ENCODE data around the gene FHIT.

The FHIT gene

GRCh38 chr3:60217156-60217911 is 1033.9 kb downstream of the FHIT start:
- H3K4me3 ChIP-seq (ENCODE audit: low read depth, low read length): no peak overlapping the region
- no peak overlapping the region for H3K27ac ChIP-seq (ENCODE audit: low read depth, low read length)
- no peaks in the 10 kb centered on the region for H3K79me2 ChIP-seq (ENCODE audit: control insufficient read depth, insufficient read depth, low read length, unreplicated experiment)
- H3K36me3 ChIP-seq (ENCODE audit: insufficient read depth, low read length): no peaks in the 10 kb centered on the region
- H3K4me1 ChIP-seq (ENCODE audit: control insufficient read depth, insufficient read depth, low read length, unreplicated experiment): no peaks in the 10 kb centered on the region
- H2AFZ ChIP-seq (ENCODE audit: low read length, unreplicated experiment): no peak overlapping the region
- H3K27me3 ChIP-seq (ENCODE audit: insufficient read depth, low read length): no peaks in the 10 kb centered on the region

- Histone ChIP-seq H3K27me3 (ENCODE audit: insufficient read depth, low read length) (no peaks in the 10 kb centered on the region), H2AFZ (ENCODE audit: low read length, unreplicated experiment) (no peak overlapping the region), H3K4me3 (ENCODE audit: low read depth, low read length) (no peak overlapping the region), H3K79me2 (ENCODE audit: control insufficient read depth, insufficient read depth, low read length, unreplicated experiment) (no peaks in the 10 kb centered on the region), H3K4me1 (ENCODE audit: control insufficient read depth, insufficient read depth, low read length, unreplicated experiment) (no peaks in the 10 kb centered on the region), H3K36me3 (ENCODE audit: insufficient read depth, low read length) (no peaks in the 10 kb centered on the region), H3K27ac (ENCODE audit: low read depth, low read length) (no peak overlapping the region)
These were observed 1034.7 kb downstream of the FHIT start for GRCh38 chr3:60216462-60217075.

- Histone ChIP-seq H3K36me3 (ENCODE audit: insufficient read depth, low read length) (no peaks in the 10 kb centered on the region), H3K27me3 (ENCODE audit: insufficient read depth, low read length) (no peaks in the 10 kb centered on the region), H3K4me3 (ENCODE audit: low read depth, low read length) (no peak overlapping the region), H3K27ac (ENCODE audit: low read depth, low read length) (no peak overlapping the region), H2AFZ (ENCODE audit: low read length, unreplicated experiment) (no peak overlapping the region), H3K4me1 (ENCODE audit: control insufficient read depth, insufficient read depth, low read length, unreplicated experiment) (no peaks in the 10 kb centered on the region), H3K79me2 (ENCODE audit: control insufficient read depth, insufficient read depth, low read length, unreplicated experiment) (no peaks in the 10 kb centered on the region)
These were observed 1035.3 kb downstream of the FHIT start for GRCh38 chr3:60215946-60216345.

- Histone ChIP-seq H3K4me1 (ENCODE audit: control insufficient read depth, insufficient read depth, low read length, unreplicated experiment) (no peaks in the 10 kb centered on the region), H3K4me3 (ENCODE audit: low read depth, low read length) (no peak overlapping the region), H3K27me3 (ENCODE audit: insufficient read depth, low read length) (no peaks in the 10 kb centered on the region), H3K27ac (ENCODE audit: low read depth, low read length) (no peak overlapping the region), H3K36me3 (ENCODE audit: insufficient read depth, low read length) (no peaks in the 10 kb centered on the region), H2AFZ (ENCODE audit: low read length, unreplicated experiment) (no peak overlapping the region), H3K79me2 (ENCODE audit: control insufficient read depth, insufficient read depth, low read length, unreplicated experiment) (no peaks in the 10 kb centered on the region)
These were observed 1043.3 kb downstream of the FHIT start for GRCh38 chr3:60207905-60208304.

- Histone ChIP-seq H3K4me3 (ENCODE audit: low read depth, low read length) (no peak overlapping the region), H3K27me3 (ENCODE audit: insufficient read depth, low read length) (no peaks in the 10 kb centered on the region), H2AFZ (ENCODE audit: low read length, unreplicated experiment) (no peak overlapping the region), H3K4me1 (ENCODE audit: control insufficient read depth, insufficient read depth, low read length, unreplicated experiment) (no peaks in the 10 kb centered on the region), H3K79me2 (ENCODE audit: control insufficient read depth, insufficient read depth, low read length, unreplicated experiment) (no peaks in the 10 kb centered on the region), H3K36me3 (ENCODE audit: insufficient read depth, low read length) (no peaks in the 10 kb centered on the region), H3K27ac (ENCODE audit: low read depth, low read length) (no peak overlapping the region)
These were observed 1045.0 kb downstream of the FHIT start for GRCh38 chr3:60206206-60206605.

- H3K4me3 ChIP-seq (ENCODE audit: low read depth, low read length): no peak overlapping the region
- H3K27me3 ChIP-seq (ENCODE audit: insufficient read depth, low read length): no peaks in the 10 kb centered on the region
- no peak overlapping the region for H2AFZ ChIP-seq (ENCODE audit: low read length, unreplicated experiment)
- no peak overlapping the region for H3K27ac ChIP-seq (ENCODE audit: low read depth, low read length)
- no peaks in the 10 kb centered on the region for H3K79me2 ChIP-seq (ENCODE audit: control insufficient read depth, insufficient read depth, low read length, unreplicated experiment)
- no peaks in the 10 kb centered on the region for H3K4me1 ChIP-seq (ENCODE audit: control insufficient read depth, insufficient read depth, low read length, unreplicated experiment)
- H3K36me3 ChIP-seq (ENCODE audit: insufficient read depth, low read length): no peaks in the 10 kb centered on the region
These were observed 1049.1 kb downstream of the FHIT start for GRCh38 chr3:60202052-60202726.

- no peaks in the 10 kb centered on the region for H3K27me3 ChIP-seq (ENCODE audit: insufficient read depth, low read length)
- no peaks in the 10 kb centered on the region for H3K79me2 ChIP-seq (ENCODE audit: control insufficient read depth, insufficient read depth, low read length, unreplicated experiment)
- H3K4me1 ChIP-seq (ENCODE audit: control insufficient read depth, insufficient read depth, low read length, unreplicated experiment): no peaks in the 10 kb centered on the region
- H3K36me3 ChIP-seq (ENCODE audit: insufficient read depth, low read length): no peaks in the 10 kb centered on the region
- H3K27ac ChIP-seq (ENCODE audit: low read depth, low read length): no peak overlapping the region
- no peak overlapping the region for H2AFZ ChIP-seq (ENCODE audit: low read length, unreplicated experiment)
- no peak overlapping the region for H3K4me3 ChIP-seq (ENCODE audit: low read depth, low read length)
These were observed 1051.9 kb downstream of the FHIT start for GRCh38 chr3:60199306-60199705.

GRCh38 chr3:60198179-60198720 is 1053.0 kb downstream of the FHIT start:
- no peak overlapping the region for H2AFZ ChIP-seq (ENCODE audit: low read length, unreplicated experiment)
- H3K27ac ChIP-seq (ENCODE audit: low read depth, low read length): no peak overlapping the region
- no peaks in the 10 kb centered on the region for H3K4me1 ChIP-seq (ENCODE audit: control insufficient read depth, insufficient read depth, low read length, unreplicated experiment)
- H3K4me3 ChIP-seq (ENCODE audit: low read depth, low read length): no peak overlapping the region
- H3K36me3 ChIP-seq (ENCODE audit: insufficient read depth, low read length): no peaks in the 10 kb centered on the region
- H3K79me2 ChIP-seq (ENCODE audit: control insufficient read depth, insufficient read depth, low read length, unreplicated experiment): no peaks in the 10 kb centered on the region
- no peaks in the 10 kb centered on the region for H3K27me3 ChIP-seq (ENCODE audit: insufficient read depth, low read length)

- Histone ChIP-seq H2AFZ (ENCODE audit: low read length, unreplicated experiment) (no peak overlapping the region), H3K27me3 (ENCODE audit: insufficient read depth, low read length) (no peaks in the 10 kb centered on the region), H3K36me3 (ENCODE audit: insufficient read depth, low read length) (no peaks in the 10 kb centered on the region), H3K4me3 (ENCODE audit: low read depth, low read length) (no peak overlapping the region), H3K4me1 (ENCODE audit: control insufficient read depth, insufficient read depth, low read length, unreplicated experiment) (no peaks in the 10 kb centered on the region), H3K79me2 (ENCODE audit: control insufficient read depth, insufficient read depth, low read length, unreplicated experiment) (no peaks in the 10 kb centered on the region), H3K27ac (ENCODE audit: low read depth, low read length) (no peak overlapping the region)
These were observed 1058.7 kb downstream of the FHIT start for GRCh38 chr3:60192297-60193114.

- Histone ChIP-seq H2AFZ (ENCODE audit: low read length, unreplicated experiment) (no peak overlapping the region), H3K27ac (ENCODE audit: low read depth, low read length) (no peak overlapping the region), H3K4me1 (ENCODE audit: control insufficient read depth, insufficient read depth, low read length, unreplicated experiment) (no peaks in the 10 kb centered on the region), H3K4me3 (ENCODE audit: low read depth, low read length) (no peak overlapping the region), H3K27me3 (ENCODE audit: insufficient read depth, low read length) (no peaks in the 10 kb centered on the region), H3K36me3 (ENCODE audit: insufficient read depth, low read length) (no peaks in the 10 kb centered on the region), H3K79me2 (ENCODE audit: control insufficient read depth, insufficient read depth, low read length, unreplicated experiment) (no peaks in the 10 kb centered on the region)
These were observed 1061.2 kb downstream of the FHIT start for GRCh38 chr3:60190073-60190472.

Measured in ACC112 (cell line).